Stimulated activated CD4-positive, alpha-beta T cell treated with anti-CD3 and anti-CD28 coated beads, Interleukin-4, amount 100 ng/mL, for 48 hours (primary cell): ENCODE results near the gene ZDHHC12.

ENCODE experiments used
- DNase-seq, 2 donors: peaks; one replicate each; pipeline ENCODE4 v3.0.0-alpha.2; 2020; ENCODE audit warnings: low read depth in 2 of 2

The ZDHHC12 gene, protein sequence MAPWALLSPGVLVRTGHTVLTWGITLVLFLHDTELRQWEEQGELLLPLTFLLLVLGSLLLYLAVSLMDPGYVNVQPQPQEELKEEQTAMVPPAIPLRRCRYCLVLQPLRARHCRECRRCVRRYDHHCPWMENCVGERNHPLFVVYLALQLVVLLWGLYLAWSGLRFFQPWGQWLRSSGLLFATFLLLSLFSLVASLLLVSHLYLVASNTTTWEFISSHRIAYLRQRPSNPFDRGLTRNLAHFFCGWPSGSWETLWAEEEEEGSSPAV

DNA sequence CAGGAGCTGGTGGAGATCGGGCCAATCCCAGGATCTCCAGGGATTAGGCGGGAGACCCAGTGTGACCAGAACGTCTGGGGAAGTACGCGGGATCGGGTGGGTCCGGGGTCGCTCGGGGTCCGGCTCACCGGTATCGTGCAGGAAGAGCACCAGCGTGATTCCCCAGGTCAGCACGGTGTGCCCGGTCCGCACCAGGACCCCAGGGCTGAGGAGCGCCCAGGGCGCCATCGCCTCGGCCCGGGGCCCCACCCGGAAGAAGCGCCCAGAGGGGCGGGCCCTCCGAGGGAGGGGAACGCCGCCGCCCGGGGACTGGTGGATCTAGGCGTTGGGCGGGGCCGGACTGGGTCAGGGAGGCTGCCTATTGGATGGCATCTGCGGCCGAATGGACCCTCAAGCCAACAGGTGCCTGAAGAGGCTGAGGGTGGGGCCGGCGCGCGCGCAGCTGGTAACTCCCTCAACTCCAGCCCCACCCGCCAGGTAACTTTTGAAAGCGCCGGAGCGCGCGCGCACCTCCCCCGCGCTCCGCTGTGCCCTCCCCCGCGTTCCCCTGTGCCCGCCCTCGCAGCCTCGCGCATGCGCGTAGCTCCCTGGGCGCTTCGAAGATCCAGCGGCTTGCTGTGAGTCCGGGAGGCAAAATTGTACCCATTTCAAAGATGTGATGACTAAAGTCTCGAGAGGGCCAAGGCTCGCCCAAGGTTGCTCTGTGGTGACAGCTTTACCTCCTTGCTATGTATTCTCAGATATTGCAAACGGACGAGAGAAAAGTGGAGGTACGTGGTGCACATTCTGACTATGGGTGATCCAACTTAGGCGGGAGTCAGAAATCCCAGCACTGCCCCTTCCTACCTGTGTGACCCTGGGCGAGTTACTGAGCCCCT is at the start of gene ZDHHC12:
ZDHHC12 (minus strand) TSS at position 262 of the 878 bp plus-strand sequence; CDS start at position 228, 34 bp downstream.
- peak; percentile 98 to 100 for DNase-seq

DNA sequence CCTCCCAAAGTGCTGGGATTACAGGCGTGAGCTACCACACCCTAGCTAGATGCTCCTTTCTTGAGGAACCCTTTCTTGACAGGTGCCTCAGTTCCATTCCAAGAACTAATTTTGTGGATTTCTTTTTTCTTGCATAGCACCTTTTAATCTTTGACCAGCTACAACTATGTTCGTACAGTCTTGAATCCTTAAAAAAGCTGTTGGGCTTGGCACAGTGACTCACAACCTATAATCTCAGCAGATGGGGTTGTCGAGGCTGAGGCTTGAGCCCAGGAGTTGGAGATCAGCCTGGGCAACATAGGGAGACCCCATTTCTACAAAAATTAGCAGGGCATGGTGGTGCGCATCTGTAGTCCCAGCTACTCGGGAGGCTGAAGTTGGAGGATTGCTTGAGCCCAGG is 49.1 kb upstream of the ZDHHC12 start:
- no peak for DNase-seq

DNA sequence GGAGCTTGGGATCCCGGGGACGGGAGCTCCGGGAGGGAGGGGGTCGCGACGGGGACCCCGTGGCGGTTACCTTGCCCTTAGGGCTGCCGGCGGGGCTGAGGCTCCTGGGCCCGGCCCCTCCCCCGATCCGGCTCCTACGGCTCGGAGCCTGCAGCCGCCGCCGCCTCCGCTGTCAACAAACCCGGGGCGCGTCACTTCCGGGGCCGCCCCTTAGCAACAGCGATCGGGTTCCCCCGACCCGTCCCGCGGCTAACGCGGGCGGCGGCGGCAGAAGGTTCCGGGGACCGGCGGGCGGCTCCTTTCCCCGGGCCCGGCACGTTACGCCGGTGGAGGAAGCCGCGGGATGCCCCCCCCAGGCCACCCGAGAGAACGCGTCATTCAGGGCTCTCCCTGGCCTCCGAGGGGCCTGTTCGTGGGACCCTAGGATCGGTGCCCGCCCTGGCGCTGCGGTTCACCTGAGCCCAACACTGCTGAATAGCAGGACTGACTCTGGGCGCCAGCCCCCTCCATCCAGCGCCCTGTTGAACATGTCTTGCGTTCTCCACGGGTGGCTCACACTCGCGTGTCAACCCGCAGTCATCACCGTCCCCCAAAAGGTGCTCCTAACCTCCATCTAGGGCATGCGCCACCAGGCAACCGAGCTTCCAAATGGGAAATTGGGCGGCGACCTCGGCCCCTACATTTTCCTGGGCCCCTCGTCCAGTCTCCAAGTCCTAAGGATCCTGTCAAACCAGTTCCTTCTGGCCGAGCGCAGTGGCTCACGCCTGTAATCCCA is 48.0 kb upstream of the ZDHHC12 start, which contains the start of gene ZER1:
ZER1 (minus strand) TSS at position 183 of the 775 bp plus-strand sequence. CDS start 16,362 bp downstream, outside the sequence.
- peak; percentile 91 to 93 for DNase-seq

DNA sequence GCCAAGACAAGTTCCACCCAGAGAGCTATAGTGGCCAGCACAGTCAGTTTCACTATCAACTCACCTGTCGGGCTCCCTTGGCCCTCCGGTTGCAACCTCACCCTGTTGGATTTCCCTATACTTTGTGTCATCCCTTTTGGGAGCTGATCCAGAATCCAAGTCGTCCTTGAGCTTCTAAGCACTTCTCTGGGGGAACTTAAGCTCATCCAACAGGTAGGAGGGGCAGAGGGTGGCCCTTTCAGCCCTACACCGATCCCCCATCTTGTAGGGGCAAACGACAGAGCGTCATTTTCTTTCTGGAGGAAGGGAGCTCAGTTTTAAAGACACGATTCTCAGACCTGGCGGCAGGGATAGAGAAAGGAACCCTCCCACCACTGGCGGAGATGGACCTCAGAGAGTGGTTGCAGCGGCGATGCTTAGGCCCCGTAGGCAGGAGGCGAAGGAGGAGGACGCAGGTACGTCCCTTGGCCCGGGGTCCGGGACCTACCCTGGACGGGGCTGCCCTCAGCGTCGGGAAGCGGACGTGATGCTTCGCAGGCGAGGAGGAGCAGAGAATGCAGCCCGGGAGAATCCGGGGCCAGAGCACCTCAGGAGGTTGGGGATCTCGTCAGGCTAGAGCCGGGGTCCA is 47.3 kb upstream of the ZDHHC12 start:
- DNase-seq: no peak

DNA sequence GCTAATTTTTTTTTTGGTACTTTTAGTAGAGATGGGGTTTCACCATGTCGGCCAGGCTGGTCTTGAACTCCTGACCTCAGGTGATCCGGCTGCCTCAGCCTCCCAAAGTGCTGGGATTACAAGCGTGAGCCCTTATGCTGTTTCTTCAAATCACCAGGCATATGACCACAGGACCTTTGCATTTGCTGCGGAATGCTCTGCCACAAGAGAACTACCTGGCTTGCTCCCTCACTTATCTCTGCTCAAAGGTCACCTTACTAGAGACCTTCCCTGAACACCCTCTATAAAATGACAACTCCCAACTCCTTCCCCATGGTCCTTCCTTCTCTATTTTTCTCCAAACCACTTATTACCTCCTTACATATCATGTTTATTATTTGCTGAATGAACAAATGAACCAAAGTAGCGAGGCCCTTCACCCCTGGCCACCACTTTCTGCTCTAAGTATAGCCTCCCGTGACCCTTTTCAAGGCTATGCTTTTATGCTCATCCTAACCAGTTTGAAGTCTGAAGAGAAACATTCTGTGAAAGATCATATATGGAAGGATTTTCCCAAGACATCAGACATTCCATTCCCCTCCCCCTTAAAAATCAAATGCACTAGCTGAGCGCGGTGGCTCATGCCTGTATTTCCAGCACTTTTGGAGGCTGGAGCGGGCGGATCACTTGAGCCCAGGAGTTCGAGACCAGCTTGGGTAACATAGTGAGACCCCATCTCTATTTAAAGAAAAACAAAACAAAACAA is 46.5 kb upstream of the ZDHHC12 start:
- DNase-seq: no peak

DNA sequence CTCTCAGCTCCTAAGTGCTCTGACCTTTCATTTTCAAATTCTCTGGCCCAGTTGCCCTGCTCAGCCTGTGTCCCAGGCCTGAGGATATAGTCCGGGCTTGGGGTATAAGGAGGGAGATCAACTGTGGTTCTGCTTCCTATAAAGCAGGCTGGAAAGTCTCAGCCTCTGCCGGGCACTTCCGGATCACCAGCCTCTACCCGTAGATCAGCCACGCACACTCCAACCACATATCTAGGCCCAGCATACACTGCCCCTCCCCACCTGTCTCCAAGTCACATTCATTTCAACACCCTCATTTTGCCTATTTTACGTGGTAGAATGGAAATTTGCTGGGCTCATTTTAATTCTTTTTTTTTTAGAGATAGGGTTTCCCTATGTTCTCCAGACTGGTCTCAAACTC is 44.7 kb upstream of the ZDHHC12 start:
- no peak for DNase-seq

DNA sequence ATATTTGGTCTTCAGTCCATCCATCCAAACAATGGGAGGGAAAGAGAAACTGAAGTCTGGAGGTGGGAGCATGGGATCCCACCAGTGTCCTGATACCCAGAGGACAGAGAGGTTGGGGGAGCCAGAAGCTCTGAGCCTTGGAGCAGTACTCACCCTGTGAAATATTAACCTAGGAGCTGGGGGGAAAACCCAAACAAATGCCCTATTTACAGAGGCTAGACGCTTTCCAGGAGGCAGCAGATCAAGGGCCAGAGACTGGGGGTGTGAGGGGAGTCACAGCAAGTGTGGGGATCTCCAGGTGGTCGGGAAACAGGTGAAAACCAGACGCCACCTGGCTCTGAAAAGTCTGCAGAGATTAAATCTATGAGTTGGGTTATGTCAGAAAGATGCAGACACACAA is 41.6 kb upstream of the ZDHHC12 start:
- no peak for DNase-seq

DNA sequence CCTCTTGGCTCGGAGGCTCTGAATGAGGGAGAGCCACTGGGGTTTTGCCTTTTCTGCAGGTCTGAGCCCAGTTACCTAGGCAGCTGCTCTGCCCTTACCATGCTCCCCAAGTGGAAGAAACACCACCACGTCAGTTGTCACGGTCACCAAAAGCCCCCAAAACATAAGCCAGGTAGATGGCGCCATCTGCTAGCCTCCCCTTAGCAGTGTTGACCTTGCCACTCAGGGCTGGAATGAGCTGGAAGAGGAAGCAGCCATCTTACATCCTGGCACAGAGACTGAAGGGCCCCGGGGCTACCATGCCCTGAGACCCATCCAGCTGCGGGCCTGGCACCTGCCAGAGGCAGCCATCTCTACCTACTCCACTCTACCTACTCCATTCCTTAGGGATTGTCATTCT is 40.4 kb upstream of the ZDHHC12 start:
- no peak for DNase-seq

DNA sequence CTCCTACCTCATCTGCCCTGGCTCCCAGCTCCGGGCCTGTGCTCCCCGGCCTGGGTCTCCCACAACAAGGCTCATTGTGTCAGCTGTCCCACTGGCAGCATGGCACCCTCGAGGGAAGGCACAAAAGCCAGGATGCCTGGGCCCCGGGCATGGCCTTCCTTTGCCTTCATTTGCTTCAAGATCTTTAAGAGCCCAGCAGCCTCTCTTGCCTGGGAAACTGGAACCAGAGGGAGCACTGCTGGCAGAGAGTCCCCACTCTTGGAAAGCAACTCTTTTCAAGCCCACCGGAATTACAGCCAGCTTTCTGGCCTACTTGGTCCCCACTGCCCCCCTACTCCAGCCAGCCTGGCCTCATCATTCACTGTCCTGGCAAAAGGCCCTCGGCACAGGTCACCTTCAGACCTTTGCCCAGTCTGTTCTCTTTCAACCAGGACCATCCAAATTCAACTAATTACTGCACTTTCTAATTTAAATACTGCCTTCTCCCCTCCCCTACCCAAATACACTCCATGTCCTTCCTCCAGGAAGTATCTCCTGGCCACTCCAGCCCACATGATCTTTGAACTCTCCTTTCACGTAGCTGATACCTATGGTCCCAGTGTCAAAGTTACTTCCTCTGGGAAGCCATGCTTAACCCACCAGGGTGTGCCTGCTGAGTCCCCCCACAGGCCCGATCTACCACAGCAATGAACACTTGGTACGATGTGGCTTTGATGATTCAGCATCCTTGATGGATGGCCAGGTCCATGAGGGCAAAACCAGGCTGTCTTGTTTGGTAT is 38.9 kb upstream of the ZDHHC12 start:
- DNase-seq: no peak

DNA sequence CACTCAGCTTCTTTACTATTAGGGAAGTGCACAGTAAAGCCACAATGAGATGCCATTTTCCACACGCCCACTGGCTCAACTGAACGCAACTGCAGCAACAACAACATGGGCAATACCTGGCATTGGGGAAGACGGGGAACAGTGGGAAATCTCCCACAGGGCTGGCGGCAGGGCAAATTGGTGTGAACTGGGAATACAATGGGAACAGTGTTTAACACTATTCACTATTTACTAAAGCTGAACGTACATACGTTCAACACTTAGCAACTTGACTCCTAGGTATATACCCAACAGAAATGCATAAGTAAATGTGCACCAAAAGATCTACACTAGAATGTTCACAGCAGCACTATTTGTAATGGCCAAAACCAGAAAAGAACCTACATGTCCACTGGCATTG is 33.7 kb upstream of the ZDHHC12 start:
- no peak for DNase-seq

DNA sequence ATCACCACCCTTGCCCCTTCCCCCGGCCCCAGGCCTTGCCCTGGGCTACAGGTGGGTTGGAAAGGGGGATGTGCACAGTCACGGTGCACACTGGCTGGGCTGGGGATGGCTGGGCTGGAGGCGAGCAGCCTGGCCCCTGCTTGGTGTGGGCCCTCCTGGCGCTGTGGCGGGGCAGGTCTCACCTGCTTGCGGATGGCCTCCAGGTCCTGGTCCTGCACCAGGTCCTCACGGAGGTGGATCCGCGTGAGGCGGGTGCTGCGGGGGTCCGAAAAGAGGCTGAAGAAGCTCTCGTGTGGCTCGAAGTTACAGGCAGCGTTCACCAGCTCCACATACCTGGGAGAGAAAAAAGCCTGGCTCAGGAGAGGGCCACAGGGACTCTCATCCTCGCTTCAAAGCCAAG is 29.7 kb upstream of the ZDHHC12 start:
- no peak for DNase-seq

DNA sequence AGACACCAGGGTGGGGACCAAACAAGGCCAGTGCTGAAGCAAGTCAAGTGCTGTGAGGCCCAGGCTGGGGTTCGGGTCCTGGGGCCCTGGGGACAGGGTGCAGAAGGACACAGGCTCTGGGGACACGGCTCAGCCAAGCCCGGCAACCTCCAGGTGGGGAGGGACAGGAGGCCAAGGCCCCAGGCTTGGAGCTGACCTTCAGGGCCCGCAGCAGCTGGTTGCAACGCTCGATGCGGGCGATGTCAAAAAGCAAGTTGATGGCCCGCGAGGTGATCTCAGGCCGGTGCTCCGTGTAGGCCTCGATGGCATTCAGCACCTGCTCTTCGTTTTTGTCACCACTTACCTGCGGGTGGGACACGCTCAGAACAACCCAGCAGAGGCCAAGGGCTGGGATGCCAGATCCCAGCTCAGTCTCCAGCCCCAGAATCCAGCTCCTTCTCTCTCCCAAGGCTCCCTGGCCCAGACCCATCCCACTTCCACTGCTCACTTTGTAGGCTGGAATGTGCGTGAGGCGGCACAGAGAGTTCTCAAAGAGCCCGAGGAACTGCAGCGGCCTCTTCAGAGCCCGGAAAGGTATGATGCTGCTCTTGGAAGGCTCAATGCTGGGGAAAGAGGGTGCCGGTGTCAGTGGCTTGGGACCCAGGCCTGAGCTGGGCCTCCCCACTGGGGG is 27.1 kb upstream of the ZDHHC12 start:
- DNase-seq: no peak

DNA sequence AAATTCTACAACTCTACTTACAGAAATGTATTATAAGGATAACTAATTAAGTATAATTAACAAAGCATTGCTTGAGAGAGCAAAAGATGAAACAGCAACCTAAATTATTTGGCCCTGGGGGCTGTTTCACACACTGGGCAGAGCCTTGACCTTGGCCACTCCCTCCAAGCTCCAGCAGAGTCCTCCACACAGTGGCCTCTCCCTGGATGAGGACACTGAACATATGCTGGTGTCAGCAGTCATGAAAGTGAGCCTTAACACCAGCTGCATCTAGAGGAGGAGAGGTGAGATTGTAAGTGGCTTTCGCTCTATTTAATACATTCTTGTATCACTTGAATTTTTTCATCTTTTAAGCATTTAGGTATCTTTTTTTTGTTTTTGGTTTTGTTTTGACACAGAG is 23.3 kb upstream of the ZDHHC12 start:
- DNase-seq: no peak

DNA sequence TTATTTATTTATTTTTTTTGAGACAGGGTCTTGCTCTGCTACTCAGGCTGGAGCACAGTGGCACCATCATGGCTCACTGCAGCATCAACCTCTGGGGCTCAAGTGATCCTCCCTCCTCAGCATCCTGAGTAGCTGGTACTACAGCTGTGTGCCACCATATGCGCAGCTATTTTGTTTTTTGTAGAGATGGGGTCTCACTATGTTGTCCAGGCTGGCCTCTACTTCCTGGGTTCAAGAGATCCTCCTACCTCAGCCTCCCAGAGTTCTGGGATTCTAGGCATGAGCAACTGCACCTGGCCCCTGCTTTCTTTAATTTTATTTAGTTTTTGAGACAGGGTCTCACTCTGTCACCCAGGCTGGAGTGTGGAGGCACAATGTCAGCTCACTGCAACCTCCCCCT is 19.5 kb upstream of the ZDHHC12 start:
- DNase-seq: no peak

DNA sequence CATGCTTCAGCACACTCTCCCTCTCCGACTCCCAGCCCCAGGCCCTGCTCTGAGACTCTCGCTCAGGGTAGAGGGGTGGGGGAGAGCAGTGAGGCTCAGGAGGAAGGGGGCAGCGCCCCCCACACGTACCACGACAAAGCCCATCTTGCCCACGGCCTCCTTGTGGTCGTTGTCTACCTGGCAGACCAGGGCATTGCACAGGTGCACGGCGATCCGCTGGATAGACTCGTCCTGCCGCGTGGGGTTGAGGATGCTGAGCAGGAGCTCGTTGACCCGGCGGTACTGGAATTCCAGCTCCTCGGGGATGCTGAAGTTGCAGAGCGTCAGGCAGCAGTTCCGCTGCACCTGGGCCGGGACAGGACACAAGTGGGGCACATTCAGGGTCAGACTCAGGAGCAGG is 18.5 kb upstream of the ZDHHC12 start:
- no peak for DNase-seq

DNA sequence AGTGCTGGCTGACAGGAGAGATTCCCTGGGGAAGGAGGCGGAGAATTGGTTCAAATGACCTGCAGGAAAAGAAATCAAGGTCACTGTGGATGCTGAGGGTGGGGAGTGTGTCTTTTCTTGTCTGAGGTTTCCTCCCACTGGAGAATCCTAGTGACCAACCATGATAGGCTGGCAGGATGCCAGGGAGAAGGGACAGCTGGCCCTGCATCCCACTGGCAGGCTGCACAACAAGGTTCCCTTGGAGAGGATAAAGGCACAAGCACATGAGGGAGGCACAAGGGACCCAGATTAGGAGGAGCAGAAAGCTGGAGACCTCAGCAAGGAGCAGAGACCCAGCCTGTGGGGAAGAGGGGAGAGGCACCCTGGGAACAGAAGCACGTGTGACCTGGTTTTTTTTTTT is 11.4 kb upstream of the ZDHHC12 start:
- DNase-seq: no peak

DNA sequence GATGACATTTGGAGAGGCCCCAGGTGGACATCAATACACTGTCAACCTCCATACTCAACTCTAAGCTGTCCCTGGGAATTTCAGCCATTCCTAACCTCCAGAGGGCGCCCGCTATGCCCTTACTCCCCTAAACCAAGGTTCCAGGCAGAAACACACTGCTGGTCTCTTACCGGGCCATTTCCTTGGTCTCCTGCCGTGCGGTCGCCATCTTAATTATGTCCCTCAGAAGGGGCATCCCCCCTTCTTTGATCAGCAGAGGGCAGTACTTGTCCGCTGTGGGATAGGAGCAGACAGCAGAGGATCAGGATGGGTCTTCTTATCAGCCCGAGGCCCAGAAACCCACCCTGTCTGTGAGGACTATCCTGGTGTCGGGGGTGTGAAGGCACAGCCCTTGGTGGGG is 9.3 kb upstream of the ZDHHC12 start:
- peak in 1 of 2 donors; percentile 4 for DNase-seq

DNA sequence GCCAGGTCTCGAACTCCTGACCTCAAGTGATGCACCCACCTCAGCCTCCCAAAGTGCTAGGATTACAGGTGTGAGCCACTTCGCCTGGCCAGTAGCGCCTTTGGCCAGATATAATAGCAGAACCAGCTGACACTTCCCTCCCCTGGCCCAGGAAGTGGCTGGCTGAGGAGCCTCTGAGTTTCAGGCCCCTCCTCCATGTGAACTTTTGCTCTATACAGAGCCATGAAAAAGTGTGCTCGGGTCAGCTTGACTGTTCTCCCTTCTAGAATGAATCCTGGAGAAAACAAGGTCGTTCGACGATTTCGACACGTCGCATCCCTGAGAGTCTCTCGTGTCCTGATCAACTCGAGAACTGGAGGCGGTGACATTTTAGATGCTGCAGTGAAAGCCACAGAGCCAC is 8.6 kb upstream of the ZDHHC12 start:
- no peak for DNase-seq

DNA sequence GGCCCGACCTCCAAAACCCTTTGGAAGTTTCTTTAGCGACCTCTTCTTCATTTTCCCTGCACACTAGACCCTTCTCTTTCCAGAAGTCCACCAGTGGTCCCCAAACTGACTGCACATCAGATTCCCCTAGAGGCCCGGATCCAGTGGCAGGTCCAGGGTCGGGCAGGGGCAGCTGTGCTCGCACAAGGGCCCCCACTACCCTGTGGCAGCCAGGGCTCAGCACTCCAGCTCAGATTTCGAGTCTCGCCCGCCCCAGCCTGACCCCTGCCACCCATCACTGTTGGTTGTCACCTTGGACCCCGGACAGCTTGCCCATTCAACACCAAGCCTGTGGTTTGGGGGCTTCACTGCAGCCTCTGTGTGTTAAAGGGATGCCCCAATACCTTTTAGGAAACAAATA is 7.8 kb upstream of the ZDHHC12 start:
- DNase-seq: no peak

DNA sequence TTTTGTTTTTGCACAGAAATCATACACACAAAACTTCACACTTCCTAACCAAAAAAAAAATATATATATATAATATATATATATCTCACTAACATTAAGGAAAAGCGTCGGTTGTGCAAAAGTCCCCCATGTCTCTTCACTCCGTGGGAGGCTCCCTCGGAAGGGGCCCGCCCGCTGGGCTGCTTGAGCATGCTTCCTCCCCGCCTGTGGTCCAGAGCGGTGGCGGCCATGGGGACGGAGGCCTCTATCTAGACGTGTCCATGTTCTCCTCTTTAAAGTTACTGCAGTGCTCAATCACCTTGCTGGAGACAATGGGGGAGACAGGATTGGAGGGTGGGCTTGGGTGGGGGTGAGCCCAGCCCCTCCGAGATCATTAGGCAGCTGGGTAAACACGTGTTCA is 7.2 kb upstream of the ZDHHC12 start:
- no peak for DNase-seq
